Measurements from ENCODE around the gene HMX3.

The HMX3 gene

GRCh38 chr10:123139521-123140163 is 3.9 kb downstream of the HMX3 start:
- Histone ChIP-seq H3K9ac (no peak overlapping the region), H3K27ac (no peak overlapping the region), H4K20me1 (ENCODE audit: insufficient read depth) (no peaks in the 10 kb centered on the region), H3K4me3 (IDR thresholded peaks at IDR 0.05; ENCODE audit: insufficient read depth, low read depth, low read length) (no peak overlapping the region), H3K79me2 (ENCODE audit: insufficient read depth, low read depth) (no peaks in the 10 kb centered on the region), H3K4me1 (ENCODE audit: low read depth, poor library complexity, severe bottlenecking) (no peaks in the 10 kb centered on the region), H2AFZ (ENCODE audit: low read depth) (no peak overlapping the region), H3K27me3 (ENCODE audit: insufficient read depth, low read depth) (no peaks in the 10 kb centered on the region), H3K4me2 (no peak overlapping the region), H3K36me3 (ENCODE audit: insufficient read depth) (no peaks in the 10 kb centered on the region)
- TF ChIP-seq, protein P1, sequence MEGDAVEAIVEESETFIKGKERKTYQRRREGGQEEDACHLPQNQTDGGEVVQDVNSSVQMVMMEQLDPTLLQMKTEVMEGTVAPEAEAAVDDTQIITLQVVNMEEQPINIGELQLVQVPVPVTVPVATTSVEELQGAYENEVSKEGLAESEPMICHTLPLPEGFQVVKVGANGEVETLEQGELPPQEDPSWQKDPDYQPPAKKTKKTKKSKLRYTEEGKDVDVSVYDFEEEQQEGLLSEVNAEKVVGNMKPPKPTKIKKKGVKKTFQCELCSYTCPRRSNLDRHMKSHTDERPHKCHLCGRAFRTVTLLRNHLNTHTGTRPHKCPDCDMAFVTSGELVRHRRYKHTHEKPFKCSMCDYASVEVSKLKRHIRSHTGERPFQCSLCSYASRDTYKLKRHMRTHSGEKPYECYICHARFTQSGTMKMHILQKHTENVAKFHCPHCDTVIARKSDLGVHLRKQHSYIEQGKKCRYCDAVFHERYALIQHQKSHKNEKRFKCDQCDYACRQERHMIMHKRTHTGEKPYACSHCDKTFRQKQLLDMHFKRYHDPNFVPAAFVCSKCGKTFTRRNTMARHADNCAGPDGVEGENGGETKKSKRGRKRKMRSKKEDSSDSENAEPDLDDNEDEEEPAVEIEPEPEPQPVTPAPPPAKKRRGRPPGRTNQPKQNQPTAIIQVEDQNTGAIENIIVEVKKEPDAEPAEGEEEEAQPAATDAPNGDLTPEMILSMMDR (conservative IDR thresholded peaks at IDR 0.05; ENCODE audit: low read depth, low read length), result no peak

GRCh38 chr10:123140164-123140982 is 4.6 kb downstream of the HMX3 start:
- H3K27me3 ChIP-seq (ENCODE audit: insufficient read depth, low read depth), result no peaks in the 10 kb centered on the region
- no peak overlapping the region for H3K4me3 ChIP-seq (IDR thresholded peaks at IDR 0.05; ENCODE audit: insufficient read depth, low read depth, low read length)
- no peak overlapping the region for H2AFZ ChIP-seq (ENCODE audit: low read depth)

GRCh38 chr10:123140983-123141390 is 5.2 kb downstream of the HMX3 start:
- Histone ChIP-seq H3K79me2 (ENCODE audit: insufficient read depth, low read depth) (no peaks in the 10 kb centered on the region), H4K20me1 (ENCODE audit: insufficient read depth) (no peaks in the 10 kb centered on the region), H3K27me3 (ENCODE audit: insufficient read depth, low read depth) (no peaks in the 10 kb centered on the region), H3K4me2 (no peak overlapping the region), H3K27ac (no peak overlapping the region), H3K36me3 (ENCODE audit: insufficient read depth) (no peaks in the 10 kb centered on the region), H3K9ac (no peak overlapping the region), H2AFZ (ENCODE audit: low read depth) (no peak overlapping the region), H3K4me1 (ENCODE audit: low read depth, poor library complexity, severe bottlenecking) (no peaks in the 10 kb centered on the region), H3K4me3 (IDR thresholded peaks at IDR 0.05; ENCODE audit: insufficient read depth, low read depth, low read length) (no peak overlapping the region)
- TF ChIP-seq, protein P1 (conservative IDR thresholded peaks at IDR 0.05; ENCODE audit: low read depth, low read length), result no peak

More at GRCh38 chr10:123140164-123140982, 4.6 kb downstream of the HMX3 start:
- TF ChIP-seq, protein P1 (conservative IDR thresholded peaks at IDR 0.05; ENCODE audit: low read depth, low read length), result no peak
- Histone ChIP-seq H3K27ac (no peak overlapping the region), H4K20me1 (ENCODE audit: insufficient read depth) (no peaks in the 10 kb centered on the region), H3K79me2 (ENCODE audit: insufficient read depth, low read depth) (no peaks in the 10 kb centered on the region), H3K36me3 (ENCODE audit: insufficient read depth) (no peaks in the 10 kb centered on the region), H3K9ac (no peak overlapping the region), H3K4me1 (ENCODE audit: low read depth, poor library complexity, severe bottlenecking) (no peaks in the 10 kb centered on the region), H3K4me2 (no peak overlapping the region)

DNA sequence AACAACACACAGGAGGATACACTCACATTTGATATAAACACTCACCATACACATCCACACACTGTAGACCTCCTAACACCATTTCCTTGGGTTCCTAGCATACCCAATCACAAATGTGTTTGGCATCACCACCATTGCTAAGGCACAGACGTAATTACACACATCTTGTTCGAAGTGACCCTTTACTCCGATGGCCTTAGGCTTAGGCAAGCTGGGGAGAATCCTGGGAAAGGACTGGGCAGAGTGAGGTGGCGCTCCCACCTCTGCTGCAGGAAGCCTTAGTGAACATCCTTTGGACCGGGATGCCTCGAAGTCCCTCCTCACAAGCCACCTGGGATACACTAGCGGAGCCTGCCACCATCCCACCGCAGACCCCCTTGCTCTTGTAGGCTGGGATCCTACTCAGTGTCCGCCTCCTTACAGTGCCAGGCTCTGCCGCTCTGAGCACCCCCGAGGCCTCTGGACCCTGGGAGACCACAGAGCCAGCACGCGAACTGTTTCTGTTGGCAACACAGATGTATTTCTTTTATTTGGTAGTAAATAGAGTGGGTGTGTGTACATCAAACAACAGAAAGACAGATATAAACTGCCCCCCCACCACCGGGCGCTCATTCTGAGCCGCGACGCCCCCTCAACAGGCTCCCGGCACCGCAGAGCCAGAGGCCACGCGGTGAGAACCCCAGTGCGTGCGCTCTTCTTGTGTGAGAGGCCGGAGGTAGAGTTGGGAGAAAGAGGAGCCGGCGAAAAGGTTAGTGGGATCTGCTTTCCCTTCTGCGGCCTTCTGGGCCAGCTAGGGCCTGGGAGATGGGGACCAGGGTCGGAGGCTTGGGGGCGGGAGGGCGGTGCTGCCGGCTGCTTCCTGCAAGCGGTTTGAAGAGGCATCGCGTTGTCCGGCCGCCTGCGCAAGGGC is 6.3 kb downstream of the HMX3 start:
- Histone ChIP-seq H2AFZ (ENCODE audit: low read depth) (no peak overlapping the region), H3K27me3 (ENCODE audit: insufficient read depth, low read depth) (no peaks in the 10 kb centered on the region), H3K9ac (no peak overlapping the region), H3K4me2 (no peak overlapping the region), H4K20me1 (ENCODE audit: insufficient read depth) (no peaks in the 10 kb centered on the region), H3K79me2 (ENCODE audit: insufficient read depth, low read depth) (no peaks in the 10 kb centered on the region), H3K4me1 (ENCODE audit: low read depth, poor library complexity, severe bottlenecking) (no peaks in the 10 kb centered on the region), H3K4me3 (IDR thresholded peaks at IDR 0.05; ENCODE audit: insufficient read depth, low read depth, low read length) (no peak overlapping the region), H3K27ac (no peak overlapping the region), H3K36me3 (ENCODE audit: insufficient read depth) (no peaks in the 10 kb centered on the region)
- TF ChIP-seq, protein P1 (conservative IDR thresholded peaks at IDR 0.05; ENCODE audit: low read depth, low read length), result no peak
